NCI-H1048 (cell line): Measurements from ENCODE around the gene RBM17.
"Not testable (repeated sequence)": the region's sequence is repeated elsewhere in the genome, so short reads cannot be mapped to it uniquely, and the experiment has no call there.

Experiments used
- DNase-seq: peaks from one replicate; lab custom pipeline; 2025; lab: John Stamatoyannopoulos, UW

Gene RBM17

DNA sequence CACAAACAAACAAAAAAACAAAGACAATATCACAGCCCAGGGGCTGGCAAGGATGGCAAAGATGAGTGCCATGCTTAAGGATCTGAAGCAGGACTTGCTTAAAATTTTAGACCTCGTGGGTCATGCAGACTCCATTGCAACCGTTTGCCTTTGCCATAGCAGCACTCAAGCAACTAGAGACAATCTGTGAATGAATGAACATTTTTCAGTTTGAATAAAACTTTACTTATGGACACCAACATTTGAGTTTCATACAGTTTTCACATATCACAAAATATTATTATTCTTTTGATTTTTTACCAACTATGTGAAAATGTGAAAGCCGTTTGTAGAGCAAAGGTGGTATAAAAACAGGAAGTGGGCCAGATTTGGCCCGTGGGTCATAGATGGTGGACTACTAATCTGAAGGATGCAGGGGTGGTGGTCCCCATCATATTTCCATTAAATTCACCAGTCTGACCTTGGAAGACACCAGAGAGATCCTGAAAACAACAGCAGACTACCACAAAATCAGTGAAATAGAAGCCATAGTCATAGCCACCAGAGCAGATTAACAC is 8.3 kb upstream of the RBM17 start:
- no peak for DNase-seq

DNA sequence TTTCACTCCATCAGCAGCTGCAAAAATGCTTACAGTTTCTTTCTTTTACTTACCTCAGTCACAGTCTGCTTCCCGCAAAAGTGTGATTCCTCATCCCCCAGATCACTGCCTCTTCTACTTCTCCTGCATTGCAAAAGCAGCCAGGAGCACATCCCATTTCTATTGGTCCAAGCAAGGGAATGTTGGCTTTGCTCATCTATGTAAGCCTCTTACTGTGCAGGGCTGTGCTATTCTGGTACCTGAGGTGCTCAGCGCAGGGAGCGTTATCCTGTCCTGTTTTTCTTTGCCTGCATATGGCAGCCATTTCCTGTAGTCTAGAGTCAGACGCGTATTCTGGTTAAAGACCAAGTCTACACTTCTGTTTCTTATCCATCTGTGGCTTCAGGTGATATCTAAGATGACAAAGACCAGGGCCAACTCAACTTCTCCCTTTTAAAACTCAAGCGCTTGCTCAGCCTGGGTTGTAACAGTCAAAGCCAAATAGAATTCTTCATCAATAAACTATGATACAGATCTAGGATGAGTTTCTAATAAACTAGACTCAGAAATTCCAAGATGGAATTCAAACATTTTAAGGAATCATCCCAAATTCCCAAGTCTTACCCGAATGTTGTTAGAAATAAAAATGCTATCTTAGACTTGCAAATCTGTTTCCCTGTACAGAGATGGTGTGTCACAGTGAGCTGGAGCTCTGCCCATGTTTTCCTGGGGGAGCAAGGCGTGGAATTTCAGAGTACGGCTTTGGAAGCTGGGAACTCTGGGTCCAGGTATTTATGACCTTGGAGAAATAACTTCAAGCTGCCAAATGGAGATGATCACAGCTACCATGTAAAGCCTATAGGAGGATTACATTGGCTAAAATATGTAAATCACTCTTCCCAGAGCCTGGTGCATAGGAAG is 6.1 kb upstream of the RBM17 start:
- DNase-seq: no peak

DNA sequence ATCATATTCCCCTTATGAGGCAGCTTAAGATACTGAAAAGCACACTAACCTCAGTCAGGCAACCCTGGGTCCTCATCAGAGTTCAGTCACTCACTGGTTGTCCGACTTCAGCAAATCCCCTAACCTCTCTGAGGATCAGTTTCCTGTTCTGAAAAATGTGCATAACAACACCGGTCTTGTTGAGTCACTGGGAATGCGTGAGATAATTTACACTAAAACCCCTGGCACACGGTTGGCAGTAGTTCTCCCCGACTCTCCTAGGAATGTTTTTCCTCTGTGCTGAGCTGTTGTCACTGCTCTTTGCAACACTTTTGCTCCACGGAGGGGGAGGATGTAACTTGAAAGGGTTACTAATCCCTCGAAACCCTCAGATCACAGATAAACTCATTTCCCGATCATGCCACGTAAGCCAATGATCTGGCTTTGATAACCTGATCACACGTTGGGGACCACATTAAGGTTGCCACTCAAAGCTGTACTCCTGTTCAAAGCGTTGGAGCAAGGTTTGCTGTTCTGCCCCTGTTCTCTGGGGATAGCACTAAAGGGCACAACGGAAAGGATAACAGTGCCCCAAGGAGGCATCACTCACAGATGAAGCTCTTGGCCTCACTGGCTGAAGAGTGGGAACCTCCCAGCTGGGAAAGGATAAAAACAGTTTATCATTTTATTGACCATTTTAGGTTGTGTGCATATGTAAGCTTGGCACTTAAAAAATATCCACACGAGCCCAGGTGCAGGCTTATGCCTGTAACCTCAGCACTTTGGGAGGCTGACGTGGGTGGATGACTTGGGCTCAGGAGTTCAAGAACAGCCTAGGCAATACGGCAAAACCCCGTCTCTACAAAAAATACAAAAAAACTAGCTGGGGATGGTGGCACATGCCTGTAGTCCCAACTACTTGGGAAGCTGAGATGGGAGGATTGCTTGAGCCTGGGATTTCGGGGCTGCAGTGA is 5.0 kb upstream of the RBM17 start:
- no peak for DNase-seq

GRCh38 chr10:6086375-6087233 is 2.2 kb upstream of the RBM17 start:
- DNase-seq: peak; percentile 66

DNA sequence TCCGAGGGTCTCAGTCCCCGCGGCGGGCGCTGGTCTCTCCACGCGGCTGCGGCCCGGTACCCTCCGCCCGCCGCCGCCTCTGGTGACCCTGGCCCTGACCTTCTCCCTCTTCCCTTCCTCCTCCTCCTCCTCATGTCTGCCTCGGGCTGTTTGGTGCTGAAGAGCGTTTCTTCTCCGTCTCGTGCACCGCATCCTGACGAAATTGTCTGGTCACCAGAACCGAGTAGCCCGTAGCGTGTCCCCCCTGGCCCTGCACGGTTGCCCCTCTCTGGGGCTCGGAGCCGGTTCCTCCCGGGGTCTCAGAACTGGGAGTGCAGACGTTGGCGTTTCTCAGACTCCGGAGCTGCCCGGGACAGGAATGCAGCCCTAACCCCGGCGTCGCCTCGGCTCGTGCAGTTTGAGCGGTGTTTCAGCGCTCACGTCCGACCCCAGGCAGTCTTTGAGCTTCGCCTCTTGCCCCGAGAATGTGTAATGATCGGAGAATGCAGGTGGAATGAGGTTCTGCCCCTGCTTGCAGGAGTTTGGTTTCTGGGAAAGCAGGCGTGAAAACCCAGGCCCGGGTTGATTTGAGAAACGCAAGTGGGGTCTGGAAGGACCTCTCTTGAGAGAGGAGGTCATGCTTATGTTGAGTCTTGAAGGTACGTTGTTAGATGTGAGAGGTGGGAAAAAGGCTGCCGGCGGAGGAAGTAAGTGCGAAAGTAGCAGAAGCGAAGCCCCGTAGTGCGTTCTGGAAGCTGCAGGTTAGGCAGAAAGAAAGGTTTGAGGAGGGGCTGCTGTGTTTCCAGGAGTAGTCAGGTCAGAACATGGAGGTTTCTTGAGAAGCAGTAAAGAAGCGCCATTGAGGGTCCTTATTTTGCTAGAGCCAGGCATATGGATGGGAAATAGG is 743 bp downstream of the RBM17 start:
- no peak for DNase-seq

- DNase-seq: no peak
Observed at GRCh38 chr10:6091630-6092029, 2.8 kb downstream of the RBM17 start.

DNA sequence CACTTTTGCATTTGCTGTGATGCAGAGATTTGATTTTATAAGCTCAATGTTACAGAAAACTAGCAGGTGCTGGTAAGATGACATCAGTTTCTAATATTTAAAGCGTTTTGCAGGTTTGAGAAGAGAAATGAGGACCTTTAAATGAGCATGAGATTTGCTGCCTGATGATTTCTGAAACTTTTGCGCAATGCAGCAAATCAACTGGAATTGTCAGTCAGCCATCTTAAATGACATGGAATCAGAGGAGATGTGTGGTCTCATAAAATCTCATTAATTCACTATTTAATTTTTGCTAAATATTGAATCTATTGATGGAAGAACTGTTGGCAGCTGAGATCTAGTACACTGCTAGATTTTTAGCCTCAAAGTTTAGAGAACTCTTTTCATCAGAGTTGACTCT is 3.9 kb downstream of the RBM17 start:
- DNase-seq: no peak

DNA sequence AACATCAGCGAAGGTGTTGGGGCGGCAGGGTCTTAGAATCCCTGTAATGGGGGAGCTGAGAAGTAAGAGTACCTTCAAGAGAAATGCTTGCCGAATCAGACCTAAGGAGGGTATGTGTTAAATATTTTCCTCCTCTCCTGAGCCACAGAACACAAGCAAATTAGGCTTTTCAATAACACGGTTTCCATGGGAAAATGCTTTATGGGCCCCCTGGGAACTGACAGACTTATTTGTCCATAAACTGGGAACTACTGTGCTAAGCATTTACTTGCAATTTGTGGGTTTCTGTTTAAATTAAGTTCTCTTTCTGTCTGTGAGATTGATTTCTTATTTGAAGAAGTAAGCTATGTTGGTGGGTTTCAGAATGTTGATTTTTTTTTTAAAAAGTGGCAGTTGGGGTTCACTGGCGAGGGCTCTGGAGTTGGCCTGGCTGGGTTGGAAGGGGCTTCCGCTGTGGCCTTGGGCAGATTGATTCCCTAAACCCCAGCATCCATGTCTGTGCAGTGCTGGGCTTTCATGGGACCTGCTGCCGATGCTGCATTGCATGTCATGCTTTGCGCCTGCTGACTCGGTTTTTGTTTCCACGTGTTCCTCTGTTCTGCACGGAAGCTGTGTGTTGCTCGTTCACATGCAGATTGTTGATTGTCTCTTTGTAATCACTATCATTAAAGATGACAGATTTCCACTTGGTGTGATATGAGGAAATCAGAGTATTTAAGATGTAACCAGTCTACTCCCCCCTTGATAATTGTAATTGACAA is 7.2 kb downstream of the RBM17 start:
- DNase-seq: no peak

- DNase-seq: no peak
Observed at GRCh38 chr10:6097063-6097462, 8.2 kb downstream of the RBM17 start.

DNA sequence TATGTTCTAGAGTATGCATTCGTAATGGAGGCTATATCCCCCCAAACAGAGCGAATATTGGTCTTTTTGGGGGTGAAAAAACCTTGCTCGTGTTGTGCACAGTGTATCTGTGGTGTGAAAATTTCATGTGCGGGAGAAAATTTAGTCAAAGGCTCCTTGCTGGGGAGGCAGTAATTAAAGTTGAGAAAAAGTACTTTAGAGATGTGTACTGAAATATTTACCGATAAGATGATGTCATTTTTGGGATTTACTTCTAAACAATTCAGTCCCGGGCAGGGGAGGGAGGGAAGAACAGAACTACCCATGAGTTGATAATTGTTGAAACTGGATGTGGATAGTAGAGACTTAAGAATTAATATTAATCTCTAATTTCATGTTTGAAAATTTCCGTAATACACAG is 9.3 kb downstream of the RBM17 start:
- no peak for DNase-seq

GRCh38 chr10:6100370-6100769 is 11.5 kb downstream of the RBM17 start:
- DNase-seq: no peak

DNA sequence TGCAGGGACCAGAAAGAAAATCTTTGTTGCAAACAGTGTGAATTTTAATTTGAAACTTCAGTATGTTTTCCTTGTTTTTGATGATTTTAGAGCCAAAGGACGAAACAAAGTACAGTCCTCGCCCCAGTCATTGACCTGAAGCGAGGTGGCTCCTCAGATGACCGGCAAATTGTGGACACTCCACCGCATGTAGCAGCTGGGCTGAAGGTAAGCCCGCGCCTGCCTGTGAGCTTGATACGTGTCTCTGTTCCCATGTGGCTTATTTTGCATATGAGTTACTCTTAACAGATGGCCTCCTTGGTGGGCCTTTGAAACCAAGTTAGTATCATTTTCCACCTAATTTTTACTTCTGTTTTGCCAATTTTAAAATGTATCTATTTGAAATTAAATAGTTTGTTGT is 12.3 kb downstream of the RBM17 start:
- no peak for DNase-seq

DNA sequence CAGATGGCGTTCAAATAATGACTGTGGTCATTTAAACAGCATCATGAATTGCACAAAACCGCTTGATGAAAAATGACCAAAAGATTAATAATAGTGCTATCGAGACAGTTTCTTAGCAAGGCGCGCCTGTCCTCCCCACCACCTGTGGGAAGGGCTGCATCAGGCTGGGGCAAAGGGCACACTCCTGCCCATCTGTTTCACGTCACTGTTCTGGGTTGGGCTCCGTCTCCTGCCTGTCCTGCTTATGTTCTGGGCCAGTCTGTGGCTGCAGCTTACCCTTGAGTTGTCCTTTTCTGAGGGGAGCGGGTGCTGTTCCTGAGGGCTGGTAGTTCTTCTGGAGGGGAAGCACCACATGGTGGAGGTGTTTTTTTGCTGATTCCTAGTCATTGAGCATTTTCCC is 13.3 kb downstream of the RBM17 start:
- no peak for DNase-seq

GRCh38 chr10:6103591-6103990 is 14.8 kb downstream of the RBM17 start:
- no peak for DNase-seq

DNA sequence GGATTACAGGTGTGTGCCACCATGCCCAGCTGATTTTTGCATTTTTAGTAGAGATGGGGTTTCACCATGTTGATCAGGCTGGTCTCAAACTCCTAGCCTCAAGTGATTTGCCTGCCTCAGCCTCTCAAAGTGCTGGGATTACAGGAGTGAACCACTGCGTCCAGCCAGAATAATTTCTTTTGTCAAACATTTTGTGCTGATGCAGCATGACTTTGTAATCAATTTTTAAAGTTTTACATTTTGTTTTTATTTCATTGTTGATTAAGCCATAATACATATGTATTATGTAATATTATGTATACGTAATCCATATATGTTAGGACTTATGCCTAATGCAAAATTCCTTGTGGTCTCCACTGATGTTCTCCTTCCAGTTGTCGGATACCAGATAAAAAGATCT is 18.8 kb downstream of the RBM17 start:
- DNase-seq: not testable (repeated sequence)

DNA sequence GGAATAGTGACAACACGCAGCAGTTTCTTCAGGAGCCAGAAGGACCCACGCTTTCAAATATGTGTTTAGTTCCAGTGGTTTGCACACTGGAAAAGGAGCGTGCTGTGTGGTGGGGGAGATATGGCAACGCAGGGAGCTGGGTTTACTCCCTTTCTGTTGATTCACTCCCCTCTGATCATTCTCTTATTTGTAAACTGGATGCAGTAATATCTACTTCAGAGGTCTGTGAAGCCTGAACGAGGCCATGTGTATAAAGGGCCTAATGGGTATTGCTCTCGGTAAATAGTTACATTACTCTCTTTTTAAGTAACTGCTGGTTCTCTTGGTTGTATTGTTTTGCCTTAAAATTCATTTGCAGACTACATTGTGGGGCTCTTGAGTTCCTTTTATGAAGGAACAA is 19.2 kb downstream of the RBM17 start:
- no peak for DNase-seq

- DNase-seq: no peak
Observed at GRCh38 chr10:6108631-6109443, 20.0 kb downstream of the RBM17 start.

DNA sequence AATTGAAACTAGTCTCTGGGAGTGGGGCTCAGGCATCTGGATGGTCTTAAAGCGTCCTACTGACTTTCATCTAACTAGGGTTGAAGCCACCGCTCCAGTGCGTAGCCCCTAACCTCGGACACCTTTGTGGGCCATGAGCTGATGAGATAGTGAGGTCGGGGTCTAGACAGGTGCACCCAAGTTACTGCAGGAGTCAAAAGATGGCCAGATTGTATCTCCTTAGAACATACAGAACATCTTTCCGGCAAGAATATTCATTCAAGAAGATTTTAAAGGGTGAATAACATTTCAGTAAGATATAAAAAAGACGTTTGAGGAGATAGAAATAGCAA is 20.6 kb downstream of the RBM17 start:
- DNase-seq: no peak

DNA sequence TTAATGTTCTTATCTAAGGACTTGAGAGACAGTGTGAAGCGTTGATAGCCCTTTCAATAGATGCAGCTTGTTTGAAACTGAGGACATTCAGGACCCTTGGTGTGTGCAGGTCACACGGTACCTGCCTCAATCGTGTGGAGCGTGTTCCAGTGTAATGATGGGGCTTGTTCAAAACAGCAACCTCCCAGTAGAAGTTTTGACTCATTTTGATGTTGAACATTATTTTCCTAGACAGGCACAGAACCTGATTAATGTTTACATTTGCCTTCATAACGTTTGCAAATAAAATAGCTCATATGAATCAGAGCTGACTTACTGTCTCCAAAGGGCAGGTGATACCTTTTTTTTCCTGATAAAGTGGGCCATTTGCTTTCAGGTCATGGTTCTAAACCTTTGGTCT is 21.3 kb downstream of the RBM17 start:
- DNase-seq: no peak
